NCI-H510A (cell line): ENCODE data around the gene ADCY5.

ENCODE experiments used
- DNase-seq: peaks from one replicate; lab custom pipeline; 2025; lab: John Stamatoyannopoulos, UW

ADCY5 gene

GRCh38 chr3:123342631-123343080, 106.2 kb downstream of the ADCY5 start:
- DNase-seq = no peak

- DNase-seq = no peak
Measured at GRCh38 chr3:123341871-123342630, 106.8 kb downstream of the ADCY5 start.

DNA sequence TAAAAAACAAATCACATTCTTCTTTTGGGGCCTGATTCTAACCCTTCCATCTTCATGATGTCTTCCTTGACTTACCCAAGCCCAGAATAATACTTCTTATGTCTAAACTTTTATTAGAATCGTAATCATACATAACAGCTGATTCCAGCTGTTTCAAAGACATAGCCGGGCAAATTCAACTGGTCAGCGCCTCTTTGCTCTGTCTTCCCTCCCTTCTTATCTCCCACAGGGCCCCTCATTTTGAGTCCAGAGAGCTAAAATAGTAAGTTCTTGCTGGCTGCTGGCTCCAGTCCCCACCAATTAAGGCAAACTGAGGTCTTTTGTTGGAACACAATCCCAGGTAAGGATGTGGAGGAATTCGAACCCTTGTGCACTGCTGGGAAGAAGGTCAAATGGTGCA, 108.6 kb downstream of the ADCY5 start:
- no peak for DNase-seq

GRCh38 chr3:123339302-123339701, 109.6 kb downstream of the ADCY5 start:
- no peak for DNase-seq

GRCh38 chr3:123338620-123339061, 110.2 kb downstream of the ADCY5 start:
- DNase-seq = no peak

- DNase-seq = no peak
Measured at GRCh38 chr3:123337948-123338619, 110.8 kb downstream of the ADCY5 start.

GRCh38 chr3:123337226-123337625, 111.7 kb downstream of the ADCY5 start:
- no peak for DNase-seq

GRCh38 chr3:123336441-123336851, 112.4 kb downstream of the ADCY5 start:
- no peak for DNase-seq

DNA sequence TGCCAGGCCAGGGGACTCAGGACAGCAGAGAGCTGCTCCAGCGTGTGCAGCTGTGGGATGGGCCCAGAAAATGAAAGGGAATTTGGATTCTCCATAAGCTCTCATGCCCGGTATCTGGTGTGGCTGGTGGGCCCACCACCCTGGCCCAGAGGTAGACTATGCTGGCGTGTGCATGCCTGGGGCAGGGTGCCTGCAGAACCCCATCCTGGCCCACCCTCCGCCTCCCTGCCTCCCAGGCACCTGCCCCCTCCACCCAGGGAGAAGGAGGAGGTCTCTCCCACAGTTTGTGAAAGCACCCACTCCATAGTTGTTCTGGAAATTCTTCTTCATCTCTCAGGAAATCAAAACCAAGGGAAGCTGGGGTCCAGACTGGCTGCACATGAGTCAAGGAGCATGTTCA, 112.9 kb downstream of the ADCY5 start:
- no peak for DNase-seq

GRCh38 chr3:123335007-123335670, 113.8 kb downstream of the ADCY5 start:
- DNase-seq = no peak

GRCh38 chr3:123334056-123334455, 114.8 kb downstream of the ADCY5 start:
- DNase-seq = no peak

- no peak for DNase-seq
Measured at GRCh38 chr3:123333401-123333800, 115.5 kb downstream of the ADCY5 start.

DNA sequence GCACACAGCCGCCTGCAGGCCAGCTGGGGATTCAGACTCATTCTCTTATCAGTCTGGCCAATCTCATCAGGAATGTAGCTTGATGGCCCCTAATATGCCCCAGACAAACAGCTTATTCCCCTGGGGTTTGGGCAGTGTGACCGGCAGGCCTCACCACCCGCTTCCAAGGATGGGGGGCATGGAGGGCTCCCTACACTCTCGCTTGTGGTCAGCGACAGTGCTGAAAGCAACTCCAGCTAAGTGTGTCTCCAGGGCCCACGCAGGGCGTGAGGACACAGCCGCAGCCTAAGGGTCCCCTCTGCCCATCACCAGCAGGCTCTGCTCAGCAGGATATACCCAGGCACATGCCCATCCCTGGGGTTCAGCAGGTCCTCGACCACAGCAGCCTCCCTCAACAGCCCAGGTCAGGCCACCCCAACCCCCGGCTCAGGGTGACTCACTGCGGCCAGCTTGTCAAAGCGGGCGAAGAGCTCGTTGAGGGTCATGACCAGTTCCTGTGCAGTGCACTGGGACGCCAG, 116.7 kb downstream of the ADCY5 start:
- no peak for DNase-seq

GRCh38 chr3:123331651-123332050, 117.2 kb downstream of the ADCY5 start:
- DNase-seq = no peak

DNA sequence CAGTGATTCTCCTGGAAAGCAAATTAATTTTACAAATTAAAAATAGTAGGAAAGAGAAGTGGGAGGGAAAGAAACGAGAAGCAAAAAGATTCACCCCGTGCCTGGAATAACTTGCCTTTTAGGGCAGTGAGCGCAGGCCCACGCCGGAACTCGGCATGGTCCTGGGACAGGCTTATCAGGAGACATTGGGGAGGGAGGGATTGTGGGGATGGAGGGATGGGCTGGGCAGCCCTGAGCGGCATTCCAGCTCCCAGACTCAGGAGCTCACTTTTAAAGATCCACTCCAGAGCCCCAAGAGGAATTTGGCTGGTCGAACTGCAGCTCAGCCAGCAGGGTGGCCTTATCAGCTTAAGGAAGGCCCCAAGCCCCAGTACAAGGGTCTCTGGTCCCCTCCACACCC, 117.9 kb downstream of the ADCY5 start:
- no peak for DNase-seq

GRCh38 chr3:123330441-123330991, 118.4 kb downstream of the ADCY5 start:
- no peak for DNase-seq

DNA sequence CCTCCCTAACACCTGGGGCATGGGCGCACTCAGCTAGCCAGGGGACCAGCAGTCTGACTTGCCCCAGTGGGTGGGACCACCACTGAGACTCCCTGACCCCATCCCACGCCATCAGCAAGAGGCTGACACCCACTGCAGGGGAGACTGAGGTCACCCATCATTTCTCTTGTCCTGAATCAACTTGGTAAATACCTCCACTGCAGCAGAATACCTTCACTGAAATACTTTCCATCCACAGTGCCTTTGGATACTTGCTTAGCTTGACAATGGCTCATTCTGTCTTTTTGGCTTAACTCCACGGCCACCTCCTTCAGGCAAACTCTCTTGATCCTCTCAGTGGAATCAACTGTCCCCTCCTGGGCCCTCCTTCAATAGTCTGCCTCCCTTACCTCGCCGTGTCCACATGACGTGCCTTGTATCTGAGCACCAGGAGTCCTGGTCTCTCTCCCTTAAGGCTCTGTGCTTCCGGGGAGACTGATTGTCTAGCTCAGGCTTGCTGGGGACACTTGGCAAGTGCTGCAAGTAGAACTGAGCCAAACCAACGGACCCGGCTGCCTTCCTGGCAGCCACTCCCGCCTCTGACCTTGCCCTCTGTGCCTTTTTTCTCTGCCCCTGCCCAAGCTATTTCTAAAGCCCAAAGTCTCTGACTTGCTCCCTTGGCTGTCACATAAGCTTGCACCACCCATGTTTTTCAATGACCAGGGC, 119.1 kb downstream of the ADCY5 start:
- DNase-seq = no peak

GRCh38 chr3:123328851-123329635, 119.8 kb downstream of the ADCY5 start:
- no peak for DNase-seq

DNA sequence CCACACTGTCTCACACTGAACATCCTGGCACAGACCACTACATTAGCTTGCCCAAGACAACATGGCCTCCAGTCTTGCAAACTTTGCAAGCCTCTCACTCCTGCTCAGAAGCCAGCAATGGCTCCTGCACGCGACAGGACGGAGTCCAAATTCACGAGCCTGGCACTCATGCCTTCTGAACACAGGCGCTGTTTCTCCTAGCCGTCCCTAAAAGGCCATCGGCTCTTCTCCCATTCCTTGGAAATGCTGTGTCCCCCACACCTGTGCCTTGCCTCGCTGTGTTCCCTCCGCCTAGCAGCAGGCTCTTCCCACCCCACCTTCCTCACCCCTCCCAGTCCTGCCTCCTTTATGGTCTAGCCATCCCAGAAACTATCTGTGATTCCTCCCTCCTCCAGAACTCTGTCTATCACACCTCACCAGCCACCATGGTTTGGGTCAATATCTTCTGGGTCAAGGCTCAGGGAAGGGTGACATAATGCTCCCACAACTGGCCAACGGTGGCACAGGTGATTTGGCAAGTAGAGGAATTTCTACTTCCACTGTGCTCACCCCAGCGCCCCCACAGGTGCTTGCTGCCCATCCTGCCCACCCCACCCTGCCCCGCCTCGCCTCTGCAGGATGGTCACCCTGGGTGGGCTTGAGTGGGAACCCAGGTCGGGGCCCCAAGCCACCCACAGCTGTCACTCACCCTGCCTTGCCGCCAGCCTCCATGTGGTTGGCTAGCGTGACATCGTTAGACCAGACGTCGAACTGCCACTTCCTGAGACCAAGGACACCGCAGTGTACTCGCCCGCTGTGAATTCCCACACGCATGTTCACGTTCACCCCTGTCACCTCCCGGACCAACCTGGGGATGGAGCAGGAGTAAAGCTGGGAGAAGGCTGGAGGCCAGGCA, 120.7 kb downstream of the ADCY5 start:
- no peak for DNase-seq

DNA sequence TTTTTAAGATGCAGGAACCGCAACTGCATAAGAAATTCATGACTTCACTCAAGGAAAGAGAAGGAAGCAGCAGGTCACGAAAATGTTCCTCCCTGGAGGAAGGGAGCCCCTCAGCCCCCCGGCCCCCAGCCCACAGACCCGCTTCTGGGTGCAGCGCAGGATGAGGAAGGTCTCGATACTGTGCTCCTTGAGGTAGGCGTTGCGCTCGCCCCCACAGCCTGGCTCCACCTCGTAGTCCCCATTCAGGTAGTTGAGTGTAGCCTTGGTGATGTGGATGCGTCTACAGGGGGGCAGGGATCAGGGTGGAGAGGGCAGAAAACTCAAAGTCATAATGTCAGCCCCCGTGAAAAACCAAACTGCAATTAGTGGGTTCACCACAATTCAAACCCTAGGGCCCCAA, 121.4 kb downstream of the ADCY5 start:
- no peak for DNase-seq
